ENCODE measurements around the gene HDDC2.

GRCh38 chr6:125248136-125248535, 53.6 kb downstream of the HDDC2 start:
- TF ChIP-seq CTCF (conservative IDR thresholded peaks at IDR 0.05; ENCODE audit: low read length) (no peak), EZH2phosphoT487 (IDR thresholded peaks at IDR 0.05; ENCODE audit: borderline replicate concordance, low read depth, low read length) (no peak)
